Measurements from ENCODE around the gene EML2. TPM values are rescaled to one million over a fixed set of nuclear protein-coding genes. Genes with fewer than 3 reads are reported as not detected.
A peak's percentile ranks its signal among the peaks of the same experiment; 100 is the strongest.

Gene EML2
- total and polyA plus RNA-seq, 11 donors: 19.0 to 50.2 (median 38.9) TPM

- WGBS, 4 donors: 33 to 37% (median 35%) methylated on average over 5 of the region's 5 CpGs
- TF ChIP-seq CTCF (IDR thresholded peaks at IDR 0.05): no peak
- TF ChIP-seq POLR2A (IDR thresholded peaks at IDR 0.05): no peak
- peaks cover 0 to 63% (median 35%) of the 10 kb centered on the region in 9 donors for H3K27me3 ChIP-seq
- H3K36me3 ChIP-seq: no peaks in the 10 kb centered on the region
- intact Hi-C loops (cut with DNase I): no loop called here
- H3K27ac ChIP-seq: peak overlapping the region in 11 of 12 donors; percentile 77 to 92 (median 89)
- DNase-seq (no peak), ATAC-seq (no peak)
- H3K4me3 ChIP-seq: peak overlapping the region in 10 of 12 donors; percentile 64 to 95 (median 70)
- H3K9me3 ChIP-seq: no peaks in the 10 kb centered on the region
- H3K4me1 ChIP-seq: peaks cover 0 to 52% (median 19%) of the 10 kb centered on the region in 12 donors
These were observed 38.8 kb downstream of the EML2 start for GRCh38 chr19:45600340-45600885.

- peak overlapping the region in 10 of 12 donors; percentile 64 to 95 (median 70) for H3K4me3 ChIP-seq
- no peaks in the 10 kb centered on the region for H3K9me3 ChIP-seq
- peak overlapping the region; percentile 69 to 92 (median 87) for H3K27ac ChIP-seq
- H3K27me3 ChIP-seq: peaks cover 0 to 63% (median 35%) of the 10 kb centered on the region in 9 donors
- TF ChIP-seq CTCF (IDR thresholded peaks at IDR 0.05) (no peak), POLR2A (IDR thresholded peaks at IDR 0.05) (no peak)
- WGBS, 4 donors: 5 to 7% (median 7%) methylated on average over 6 to 13 of the region's 13 CpGs
- DNase-seq (no peak), ATAC-seq (no peak)
- intact Hi-C loops (cut with DNase I): no loop called here
- H3K4me1 ChIP-seq: peaks cover 0 to 55% (median 22%) of the 10 kb centered on the region in 12 donors
- H3K36me3 ChIP-seq: no peaks in the 10 kb centered on the region
These were observed 39.9 kb downstream of the EML2 start for GRCh38 chr19:45599286-45599685.

GRCh38 chr19:45598267-45599001, 40.8 kb downstream of the EML2 start:
- no peak for TF ChIP-seq CTCF (IDR thresholded peaks at IDR 0.05)
- TF ChIP-seq POLR2A (IDR thresholded peaks at IDR 0.05): no peak
- WGBS, 4 donors: 3 to 5% (median 4%) methylated on average over 21 to 22 of the region's 22 CpGs
- peaks cover 0 to 63% (median 35%) of the 10 kb centered on the region in 9 donors for H3K27me3 ChIP-seq
- H3K36me3 ChIP-seq: no peaks in the 10 kb centered on the region
- H3K4me3 ChIP-seq: peak overlapping the region in 10 of 12 donors; percentile 4 to 95 (median 66)
- H3K4me1 ChIP-seq: peaks cover 0 to 55% (median 22%) of the 10 kb centered on the region in 12 donors
- peak in 3 of 5 donors; percentile 53 to 62 (median 58) for DNase-seq
- H3K27ac ChIP-seq: peak overlapping the region; percentile 69 to 92 (median 87)
- no peaks in the 10 kb centered on the region for H3K9me3 ChIP-seq
- intact Hi-C loops (cut with DNase I): no loop called here
- ATAC-seq: peak in 3 of 4 donors; percentile 25 to 60 (median 33)

- Histone ChIP-seq H3K9me3 (no peaks in the 10 kb centered on the region), H3K27ac (peak overlapping the region; percentile 69 to 92 (median 87)), H3K4me3 (peak overlapping the region in 10 of 12 donors; percentile 4 to 95 (median 66)), H3K36me3 (no peaks in the 10 kb centered on the region), H3K27me3 (peaks cover 0 to 54% (median 27%) of the 10 kb centered on the region in 9 donors), H3K4me1 (peaks cover 0 to 55% (median 22%) of the 10 kb centered on the region in 12 donors)
- ATAC-seq (peak; percentile 38 to 67 (median 51)), DNase-seq (peak in 1 of 5 donors; percentile 61)
- no peak for TF ChIP-seq CTCF (IDR thresholded peaks at IDR 0.05)
- TF ChIP-seq POLR2A (IDR thresholded peaks at IDR 0.05): no peak
- WGBS, 4 donors: 18 to 23% (median 20%) methylated on average over 4 to 5 of the region's 5 CpGs
- intact Hi-C loops (cut with DNase I): no loop called here
These were observed 41.6 kb downstream of the EML2 start for GRCh38 chr19:45597425-45598111.
